Stimulated activated CD4-positive, alpha-beta T cell treated with anti-CD3 and anti-CD28 coated beads, Interleukin-4, amount 100 ng/mL, for 48 hours (primary cell): Measurements from ENCODE around the gene ATP5F1D.
"Not testable (repeated sequence)": the region's sequence is repeated elsewhere in the genome, so short reads cannot be mapped to it uniquely, and the experiment has no call there.

Experiments used
- DNase-seq, 2 donors: peaks; one replicate each; pipeline ENCODE4 v3.0.0-alpha.2; 2020; ENCODE audit warnings: low read depth in 2 of 2

Gene ATP5F1D

DNA sequence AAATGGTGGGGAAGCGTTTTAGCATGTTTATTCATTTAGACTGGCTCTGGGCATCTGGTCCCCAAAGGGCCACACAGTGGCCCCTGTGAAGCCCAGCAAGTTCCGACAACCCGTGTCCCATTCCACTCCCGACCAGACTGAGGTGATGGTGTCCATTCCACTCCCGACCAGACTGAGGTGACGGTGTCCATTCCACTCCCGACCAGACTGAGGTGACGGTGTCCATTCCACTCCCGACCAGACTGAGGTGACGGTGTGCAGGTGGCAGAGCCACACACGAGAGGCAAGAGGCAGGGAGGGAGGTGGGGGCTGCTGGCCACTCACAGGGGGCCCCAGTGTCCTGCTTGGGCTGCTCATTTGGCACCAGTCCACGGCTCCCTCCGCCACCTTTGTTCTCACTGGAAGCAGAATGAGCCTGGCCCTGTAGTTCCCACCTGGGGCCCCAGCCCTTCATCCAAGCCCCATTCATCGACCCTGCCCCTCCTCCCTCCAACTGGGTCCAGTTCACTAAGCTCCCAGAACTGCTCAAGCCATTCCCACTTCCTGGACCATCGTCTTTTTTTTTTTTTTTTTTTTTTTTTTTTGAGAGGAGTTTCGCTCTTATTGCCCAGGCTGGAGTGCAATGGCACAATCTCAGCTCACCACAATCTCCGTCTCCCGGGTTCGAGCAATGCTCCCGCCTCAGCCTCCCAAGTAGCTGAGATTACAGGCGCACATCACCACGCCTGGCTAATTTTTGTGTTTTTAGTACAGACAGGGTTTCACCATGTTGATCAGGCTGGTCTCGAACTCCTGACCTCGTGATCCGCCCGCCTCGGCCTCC, 4.9 kb downstream of the ATP5F1D start:
- DNase-seq: not testable (repeated sequence)

DNA sequence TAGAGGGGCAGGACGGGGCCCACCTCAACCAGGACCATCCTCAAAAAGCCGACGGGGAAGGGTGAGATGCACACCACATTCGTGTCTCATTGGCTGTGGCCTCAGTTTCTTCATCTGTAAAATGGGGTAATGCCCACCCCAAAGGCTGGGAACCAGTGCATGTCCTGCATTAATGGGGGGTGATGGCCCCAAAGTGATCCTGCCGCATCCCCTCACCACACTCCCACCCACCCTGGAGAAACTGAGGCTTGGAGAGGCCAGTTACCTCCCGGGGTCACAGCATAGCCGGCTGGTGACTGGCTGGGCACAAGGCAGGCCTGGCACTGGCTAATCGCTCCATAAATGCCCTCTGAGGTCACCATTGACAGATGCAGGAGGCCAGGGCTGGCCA, 6.2 kb downstream of the ATP5F1D start:
- no peak for DNase-seq

DNA sequence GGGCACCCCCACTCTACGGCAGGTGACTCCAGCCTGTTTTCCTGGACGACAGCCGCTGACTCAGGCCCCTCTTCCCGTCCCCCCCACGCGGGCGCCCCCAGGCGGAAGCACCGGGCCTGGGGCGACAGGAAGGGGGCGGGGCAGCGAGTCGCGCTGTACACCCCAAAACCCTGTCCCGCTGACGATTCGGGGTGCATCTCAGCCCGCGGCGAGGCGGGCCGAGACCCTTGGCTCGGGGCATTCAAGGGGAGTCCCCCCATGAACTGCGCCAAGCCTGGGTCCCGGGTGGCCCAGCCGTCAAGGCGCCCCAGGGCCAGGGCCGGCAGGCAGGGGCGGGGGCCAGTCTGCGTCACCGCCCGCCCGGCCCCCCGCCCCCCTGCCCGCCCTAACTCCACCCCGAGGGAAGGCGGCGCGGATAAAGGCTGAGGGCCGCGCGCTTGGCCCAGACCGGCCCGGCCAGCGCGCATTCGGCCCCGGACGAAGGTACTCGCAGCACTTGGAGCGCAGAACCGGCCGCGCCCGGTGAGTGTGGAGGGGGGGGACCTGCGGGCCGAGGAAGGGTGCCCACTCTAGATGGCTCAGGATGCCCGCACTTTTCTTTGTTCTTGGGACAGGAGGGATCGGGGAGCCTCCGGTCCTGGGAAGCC, 6.7 kb downstream of the ATP5F1D start, which contains the start of gene MIDN:
TSS of gene MIDN (plus strand) at position 445 of the 647 bp plus-strand sequence. CDS start 1,714 bp downstream, outside the sequence.
- peak in 1 of 2 donors; percentile 58 for DNase-seq

DNA sequence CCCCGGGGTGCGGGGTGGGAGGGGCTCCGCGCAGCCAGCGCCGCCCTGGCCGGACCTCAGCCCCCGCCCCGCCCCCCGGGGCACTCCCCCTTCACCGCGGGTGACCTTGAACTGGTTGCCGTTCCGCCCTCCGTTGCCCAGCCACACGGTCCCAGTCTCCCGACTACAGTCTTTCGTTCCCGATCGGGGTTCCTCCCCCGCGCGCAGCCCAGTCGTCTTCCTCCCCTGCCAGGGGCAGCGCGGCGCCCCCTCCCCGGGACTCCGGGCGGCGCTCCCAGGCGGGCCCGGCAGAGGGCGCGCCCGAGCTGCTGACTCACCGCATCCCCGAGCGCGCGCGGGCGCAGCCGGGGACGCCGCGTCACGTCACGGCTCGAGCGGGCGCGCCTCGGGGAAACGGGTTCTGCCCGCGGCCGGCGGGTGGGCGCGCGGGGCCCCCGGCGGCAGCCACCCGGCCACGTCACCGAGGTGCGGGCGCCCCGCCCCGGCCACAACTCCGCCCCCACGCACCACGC, 7.3 kb downstream of the ATP5F1D start:
- DNase-seq: peak; percentile 72

DNA sequence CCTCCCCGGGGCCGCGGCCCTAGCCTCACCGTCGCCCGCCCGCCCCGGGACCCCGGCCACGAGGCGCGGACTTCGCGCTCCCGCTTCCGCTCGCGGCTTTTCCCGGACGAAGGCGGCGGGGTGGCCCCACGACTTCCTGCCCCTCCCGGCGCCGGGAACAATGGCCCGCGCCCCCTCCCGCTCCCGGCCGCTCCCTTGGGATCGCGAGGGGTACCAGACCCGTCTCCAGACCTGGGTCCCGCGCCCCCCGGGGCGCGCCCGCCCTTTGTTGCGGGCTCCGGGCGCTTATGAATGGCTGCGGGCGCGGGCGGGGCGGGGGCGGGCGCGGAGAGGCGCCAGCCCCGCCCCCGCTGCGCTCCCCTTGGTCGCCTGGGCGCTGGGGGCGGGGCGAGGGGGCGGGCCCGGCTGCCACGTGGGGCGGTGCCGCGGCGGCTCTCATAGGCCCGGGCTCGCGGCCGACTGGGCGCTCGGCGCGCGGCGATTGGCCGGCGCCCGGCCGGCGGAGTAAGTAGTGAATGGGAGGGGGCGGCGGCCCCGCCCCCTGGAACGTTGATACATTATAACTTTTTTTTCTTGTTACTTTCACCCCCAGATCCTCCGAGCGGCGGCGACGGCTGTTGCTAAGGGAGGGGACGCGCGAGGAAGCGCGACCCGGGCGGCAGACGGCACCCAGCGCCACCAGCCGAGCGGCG, 7.9 kb downstream of the ATP5F1D start:
- peak; percentile 92 to 96 for DNase-seq

DNA sequence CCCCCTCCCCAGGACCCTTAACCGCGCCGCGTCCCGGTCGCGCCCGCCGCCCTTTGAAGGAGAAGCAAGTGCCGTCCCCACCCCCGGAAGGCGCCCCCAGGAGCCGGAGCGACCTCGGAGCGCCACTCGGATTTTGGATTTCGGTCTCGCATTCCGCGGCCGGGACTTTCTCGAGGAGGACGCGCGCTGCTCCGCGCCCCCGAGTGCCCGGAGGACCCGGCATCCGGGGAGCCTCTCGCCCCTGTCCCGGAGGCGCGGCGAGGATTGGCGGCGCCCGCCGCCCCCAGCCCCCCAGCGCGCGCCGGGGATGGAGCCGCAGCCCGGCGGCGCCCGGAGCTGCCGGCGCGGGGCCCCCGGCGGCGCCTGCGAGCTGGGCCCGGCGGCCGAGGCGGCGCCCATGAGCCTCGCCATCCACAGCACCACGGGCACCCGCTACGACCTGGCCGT, 8.5 kb downstream of the ATP5F1D start:
- no peak for DNase-seq

DNA sequence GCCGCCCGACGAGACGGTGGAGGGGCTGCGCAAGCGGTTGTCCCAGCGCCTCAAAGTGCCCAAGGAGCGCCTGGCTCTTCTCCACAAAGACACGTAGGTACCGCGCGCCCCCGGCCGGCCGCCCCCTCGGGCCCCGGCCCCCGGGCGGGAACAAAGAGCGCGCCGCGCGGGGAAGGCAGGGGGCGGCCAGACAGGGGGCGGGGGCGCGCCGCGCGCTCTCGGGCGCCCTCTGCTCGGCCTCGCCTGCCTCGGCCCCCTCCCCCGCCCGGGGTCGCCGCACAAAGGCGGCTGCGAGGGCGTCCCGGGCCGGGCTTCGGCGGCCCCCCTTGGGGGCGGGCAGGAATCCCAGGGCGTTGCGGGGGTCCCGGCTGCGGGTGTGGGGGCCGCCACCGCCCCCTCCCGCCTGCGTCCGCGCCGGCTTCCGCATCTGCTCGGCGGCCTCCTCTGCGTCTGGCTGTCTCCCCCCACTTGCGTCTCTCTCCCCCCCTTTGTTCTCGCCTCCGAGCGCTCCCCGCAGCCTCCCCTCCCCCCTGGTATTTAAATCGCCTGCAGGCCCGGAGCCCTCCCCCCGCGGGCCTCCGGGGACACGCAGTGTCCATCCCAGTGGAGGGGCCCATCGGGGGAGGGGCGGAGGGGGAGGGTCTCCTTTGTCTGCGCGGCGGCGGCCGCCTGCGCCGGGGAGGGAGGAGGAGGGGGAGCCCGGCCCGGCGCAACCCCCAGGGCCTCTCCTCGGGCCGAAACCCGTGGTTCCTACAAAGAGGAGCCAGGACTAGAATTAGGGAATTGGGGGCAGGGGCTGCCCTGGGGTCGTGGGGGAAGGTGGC, 9.1 kb downstream of the ATP5F1D start:
- DNase-seq: no peak

DNA sequence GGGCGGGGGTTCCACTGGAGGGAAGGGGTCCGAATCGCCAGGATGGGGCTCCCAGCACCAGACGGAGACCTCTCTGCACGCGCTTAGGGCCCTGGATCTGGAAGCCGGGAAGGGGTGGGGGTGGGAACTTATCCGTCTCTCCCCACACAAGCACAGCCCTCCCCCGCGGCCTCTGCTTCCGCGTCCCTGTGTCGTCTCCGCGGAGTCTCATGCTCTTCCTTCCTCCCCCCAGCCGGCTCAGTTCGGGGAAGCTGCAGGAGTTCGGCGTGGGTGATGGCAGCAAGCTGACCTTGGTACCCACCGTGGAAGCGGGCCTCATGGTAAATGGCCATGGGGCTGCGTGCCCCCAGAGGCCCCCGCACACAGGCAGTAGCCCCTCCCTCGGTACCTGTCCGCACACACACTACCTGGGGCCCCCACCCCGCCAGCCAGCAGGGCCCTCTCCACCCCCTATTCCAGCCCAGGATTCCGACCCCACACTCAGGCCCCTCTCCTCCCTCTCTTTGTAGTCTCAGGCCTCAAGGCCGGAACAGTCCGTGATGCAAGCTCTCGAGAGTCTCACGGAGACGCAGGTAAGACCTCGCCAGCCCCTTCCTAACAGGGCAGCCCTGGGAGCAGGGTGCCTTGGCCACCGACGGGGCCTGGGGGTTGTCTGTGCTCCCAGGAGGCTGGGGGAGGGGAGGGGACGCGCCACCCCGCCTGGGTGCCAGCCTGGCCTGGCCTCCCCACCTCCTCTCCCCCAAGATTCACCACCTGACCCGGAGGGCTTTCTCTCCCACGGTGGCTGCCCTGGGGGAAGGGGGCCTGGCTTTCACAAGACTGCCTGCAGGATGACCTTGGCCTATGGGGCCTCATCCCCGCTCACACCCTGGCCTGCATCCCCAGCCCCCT, 10.0 kb downstream of the ATP5F1D start:
- DNase-seq: peak in 1 of 2 donors; percentile 67

DNA sequence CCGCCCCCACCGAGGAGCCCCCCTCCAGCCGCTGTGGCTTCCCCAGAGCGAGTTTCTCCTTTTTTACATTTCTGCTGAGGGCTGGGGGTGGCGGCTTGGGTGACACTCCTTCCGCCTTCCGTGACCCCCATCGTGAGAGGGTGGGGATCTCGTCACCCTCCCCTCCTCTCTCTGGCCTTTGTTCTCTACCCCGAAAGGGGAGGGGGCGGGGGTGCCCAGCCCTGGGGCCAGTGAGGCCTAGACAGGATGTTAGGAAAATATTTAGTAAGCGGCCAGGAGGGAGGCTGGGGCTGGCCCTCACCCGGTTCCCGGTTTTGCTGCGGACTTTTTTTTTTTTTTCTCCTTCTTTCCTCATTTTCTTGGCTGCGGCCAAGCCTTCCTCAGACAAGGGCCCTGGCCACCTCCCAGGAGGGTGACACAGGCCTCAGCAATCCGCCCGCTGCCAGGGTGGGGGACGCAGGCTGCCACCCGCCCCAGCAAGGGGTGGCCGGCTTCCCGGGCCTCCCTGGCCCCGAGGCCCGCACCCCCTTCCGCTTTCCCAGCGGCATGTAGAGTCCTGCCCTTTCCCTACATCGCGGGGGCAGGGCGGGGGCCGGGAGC, 10.8 kb downstream of the ATP5F1D start:
- DNase-seq: peak in 1 of 2 donors; percentile 46

DNA sequence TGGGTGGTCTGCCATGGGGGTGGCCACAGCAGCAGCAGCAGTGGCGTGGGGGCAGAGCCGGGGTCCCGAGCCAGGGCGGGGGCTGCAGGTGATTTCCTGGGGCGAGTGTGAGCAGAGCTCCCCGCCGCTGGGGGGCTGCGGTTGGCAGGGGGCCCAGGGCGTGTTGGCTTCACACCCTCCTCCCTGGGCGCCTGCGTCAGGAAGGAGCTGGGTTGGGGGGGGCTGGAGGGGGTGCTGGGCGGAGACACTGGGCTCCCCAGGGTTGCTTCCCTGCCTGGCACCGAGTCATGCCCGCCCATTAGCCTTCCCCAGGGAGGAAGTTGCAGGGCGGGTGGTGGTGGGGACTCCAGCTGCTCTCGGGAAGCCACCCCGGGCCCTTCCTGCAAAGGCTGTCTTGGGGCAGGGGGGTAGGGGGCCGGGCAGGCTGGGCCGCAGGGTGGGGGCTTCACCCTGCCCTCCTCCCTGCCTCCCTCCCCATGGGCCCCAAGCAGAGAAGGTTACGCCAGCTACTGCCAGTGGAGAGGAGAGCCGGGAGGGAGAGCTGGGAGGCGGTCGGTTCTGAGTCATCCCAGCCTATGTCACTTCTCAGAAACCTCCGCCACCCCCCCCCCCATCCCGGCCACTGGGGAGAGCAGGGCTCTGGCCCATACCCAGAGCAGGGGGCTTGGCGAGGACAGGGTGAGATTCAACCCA, 11.4 kb downstream of the ATP5F1D start:
- DNase-seq: peak in 1 of 2 donors; percentile 75

DNA sequence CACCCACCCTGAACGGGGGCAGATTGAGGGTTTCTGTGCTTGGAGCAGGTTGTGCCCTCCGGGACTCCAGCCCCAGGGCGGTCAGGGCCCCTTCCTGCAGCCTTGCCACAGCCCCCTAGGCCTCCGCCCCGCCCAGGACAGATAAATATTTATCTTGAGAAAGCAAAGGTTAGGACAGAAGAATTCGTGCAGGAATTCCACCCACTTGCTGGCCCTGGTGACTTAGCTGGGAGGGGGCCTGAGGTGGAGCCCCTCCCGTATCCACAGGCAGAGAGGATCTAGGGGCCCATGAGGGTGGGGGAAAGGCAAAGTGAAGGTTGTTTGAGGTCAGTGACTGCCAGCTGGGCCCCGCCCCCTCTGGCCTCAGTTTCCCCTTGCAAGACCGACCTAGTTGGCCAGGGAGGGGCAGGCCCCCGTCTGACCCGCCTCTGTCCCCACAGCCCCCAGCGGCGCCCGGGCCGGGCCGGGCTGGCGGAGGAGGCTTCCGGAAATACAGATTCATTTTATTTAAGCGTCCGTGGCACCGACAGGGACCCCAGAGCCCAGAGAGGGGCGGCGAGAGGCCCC, 12.0 kb downstream of the ATP5F1D start:
- DNase-seq: no peak

DNA sequence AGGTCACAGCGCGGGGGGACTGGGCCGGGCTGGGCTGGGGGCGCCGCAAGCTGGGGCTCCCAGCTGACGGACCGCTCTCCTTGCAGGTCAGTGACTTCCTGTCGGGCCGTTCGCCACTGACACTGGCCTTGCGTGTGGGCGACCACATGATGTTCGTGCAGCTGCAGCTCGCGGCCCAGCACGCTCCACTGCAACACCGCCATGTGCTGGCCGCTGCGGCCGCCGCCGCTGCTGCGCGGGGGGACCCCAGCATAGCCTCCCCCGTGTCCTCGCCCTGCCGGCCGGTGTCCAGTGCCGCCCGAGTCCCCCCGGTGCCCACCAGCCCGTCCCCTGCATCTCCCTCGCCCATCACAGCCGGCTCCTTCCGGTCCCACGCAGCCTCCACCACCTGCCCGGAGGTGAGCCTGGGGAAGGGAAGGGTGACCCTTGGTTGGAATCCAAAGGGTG, 12.6 kb downstream of the ATP5F1D start:
- no peak for DNase-seq

DNA sequence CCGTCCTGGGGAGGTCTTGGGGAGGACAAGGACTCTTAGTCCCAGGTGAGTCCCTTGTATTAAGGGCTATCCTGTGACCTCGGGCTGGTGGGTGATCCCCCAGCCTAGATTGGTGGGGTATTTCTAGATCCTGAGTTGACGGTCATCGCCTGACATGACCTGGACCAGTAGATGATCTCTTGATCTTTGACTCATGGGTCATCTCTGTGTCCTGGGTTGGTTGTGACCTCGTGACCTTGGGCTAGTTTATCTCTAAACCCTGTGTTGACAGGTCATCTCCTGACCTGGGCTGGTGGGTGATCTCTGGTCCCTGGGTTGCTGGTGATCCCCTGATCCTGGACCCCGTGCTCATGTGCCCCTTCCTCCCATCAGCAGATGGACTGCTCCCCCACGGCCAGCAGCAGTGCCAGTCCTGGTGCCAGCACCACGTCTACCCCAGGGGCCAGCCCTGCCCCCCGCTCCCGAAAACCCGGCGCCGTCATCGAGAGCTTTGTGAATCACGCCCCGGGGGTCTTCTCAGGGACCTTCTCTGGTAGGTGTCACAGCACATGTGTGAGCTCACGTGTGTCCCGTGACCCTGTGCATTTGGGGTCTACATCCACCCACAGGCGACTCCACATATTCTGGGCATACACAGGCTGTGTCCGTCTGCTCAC, 13.1 kb downstream of the ATP5F1D start:
- no peak for DNase-seq

DNA sequence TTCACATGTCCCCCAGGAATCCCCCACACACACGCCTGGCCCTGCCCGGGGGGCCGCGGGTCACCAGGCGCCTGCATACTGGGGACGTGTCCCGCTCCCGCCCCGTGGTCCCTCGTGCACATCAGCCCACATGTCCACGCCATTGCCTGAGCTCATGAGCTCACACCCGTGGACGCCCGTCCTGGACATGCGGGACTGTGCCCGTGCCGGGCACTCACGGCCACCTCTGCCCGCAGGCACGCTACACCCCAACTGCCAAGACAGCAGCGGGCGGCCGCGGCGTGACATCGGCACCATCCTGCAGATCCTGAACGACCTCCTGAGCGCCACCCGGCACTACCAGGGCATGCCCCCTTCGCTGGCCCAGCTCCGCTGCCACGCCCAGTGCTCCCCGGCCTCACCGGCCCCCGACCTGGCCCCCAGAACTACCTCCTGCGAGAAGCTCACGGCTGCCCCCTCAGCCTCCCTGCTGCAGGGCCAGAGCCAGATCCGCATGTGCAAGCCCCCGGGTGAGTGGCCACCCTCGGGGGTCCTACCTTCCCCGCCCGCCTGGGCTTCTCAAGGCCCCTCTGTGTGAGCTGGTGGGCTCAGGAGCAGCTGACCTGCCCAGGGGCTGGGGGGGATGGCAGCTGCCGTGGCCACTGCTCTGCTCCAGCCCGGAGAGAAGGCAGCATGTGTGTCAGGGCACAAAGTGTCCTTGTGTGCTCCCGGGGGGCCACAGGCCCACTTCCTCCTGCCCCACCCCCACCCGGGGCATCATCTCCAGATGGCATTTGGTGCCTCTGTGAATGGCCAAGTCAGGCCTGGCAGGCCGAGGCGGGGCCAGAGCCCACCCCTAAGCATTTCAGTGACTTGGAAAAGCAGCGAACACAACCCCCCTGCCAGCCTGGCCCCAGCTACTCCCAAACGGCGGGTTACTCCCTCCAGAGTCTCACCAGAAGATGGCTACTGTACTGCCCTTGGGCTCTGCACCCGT, 13.9 kb downstream of the ATP5F1D start:
- no peak for DNase-seq

DNA sequence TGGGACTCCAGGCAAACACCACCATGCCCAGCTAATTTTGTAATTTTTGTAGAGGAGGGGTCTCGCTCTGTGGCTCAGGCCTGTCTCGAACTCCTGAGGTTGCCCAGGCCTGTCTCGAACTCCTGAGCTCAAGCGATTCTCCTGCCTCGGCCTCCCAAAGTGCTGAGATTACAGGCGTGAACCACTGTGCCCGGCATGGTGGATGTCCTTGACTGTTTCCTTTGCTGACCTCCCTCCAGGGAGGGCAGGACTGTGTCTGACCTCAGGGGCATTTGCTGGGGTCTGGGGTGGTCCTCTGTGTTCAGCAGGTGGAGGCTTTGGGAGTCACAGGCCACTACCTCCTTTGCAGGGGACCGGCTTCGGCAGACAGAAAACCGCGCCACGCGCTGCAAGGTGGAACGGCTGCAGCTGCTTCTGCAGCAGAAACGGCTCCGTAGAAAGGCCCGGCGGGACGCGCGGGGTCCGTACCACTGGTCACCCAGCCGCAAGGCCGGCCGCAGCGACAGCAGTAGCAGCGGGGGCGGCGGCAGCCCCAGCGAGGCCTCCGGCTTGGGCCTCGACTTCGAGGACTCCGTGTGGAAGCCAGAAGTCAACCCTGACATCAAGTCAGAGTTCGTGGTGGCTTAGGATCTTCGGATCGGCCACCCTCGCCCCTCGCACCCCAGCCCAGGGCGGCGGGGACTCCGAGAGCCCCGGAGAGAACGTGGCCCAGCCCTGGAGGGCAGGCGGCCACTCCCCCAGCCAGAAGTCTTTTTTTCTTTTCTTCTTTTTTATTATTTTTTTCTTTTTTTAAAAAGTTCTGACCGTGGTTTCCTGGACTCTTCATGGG, 15.3 kb downstream of the ATP5F1D start:
- DNase-seq: no peak

DNA sequence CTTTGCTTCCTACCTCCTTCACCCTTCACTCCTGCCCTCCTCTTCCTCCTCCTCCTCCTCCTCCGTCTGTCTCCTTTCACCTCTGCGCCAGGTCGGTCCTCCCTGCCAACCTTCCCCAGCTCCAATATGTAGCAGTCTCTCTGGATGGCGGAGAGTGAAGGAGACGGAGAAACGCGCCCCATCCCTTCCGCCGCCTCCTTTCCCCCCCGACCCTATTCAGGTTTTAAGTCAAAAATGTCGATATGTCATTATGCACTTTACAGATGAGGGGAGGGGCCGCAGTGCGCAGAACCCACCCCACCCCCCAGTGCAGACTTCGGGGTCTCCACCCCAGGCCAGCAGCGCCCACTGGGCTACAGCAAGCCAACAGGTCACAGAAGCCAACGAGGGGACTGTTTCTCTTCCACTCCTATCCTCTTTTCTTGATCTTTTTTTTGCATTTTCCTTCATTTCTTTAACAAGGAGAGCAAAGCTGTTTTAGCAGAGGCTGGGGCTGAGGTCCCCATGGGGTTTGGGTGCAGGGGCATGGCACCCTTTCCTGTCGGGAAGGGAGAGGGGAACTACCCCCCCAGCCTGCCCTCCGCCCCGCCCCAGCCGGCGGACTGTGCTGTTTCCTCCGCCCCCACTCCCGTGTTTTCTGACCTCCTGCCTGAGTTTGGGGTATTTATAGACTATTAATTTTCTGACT, 16.1 kb downstream of the ATP5F1D start:
- DNase-seq: no peak
